RWPE1 (cell line): ENCODE measurements around the gene METTL6.

Experiments
- CTCF ChIA-PET: fragments of 350-600 bp; sonication (Branson Sonifier 250); formaldehyde crosslinking; extraction: SDS; loops from one replicate; lab custom pipeline; 2021; lab: Yijun Ruan, JAX
- POLR2A ChIA-PET: fragments of 400-600 bp; formaldehyde crosslinking; extraction: SDS; loops from one replicate; lab custom pipeline; 2020; ENCODE audit warnings: antibody characterized with exemption; ENCODE audit not compliant: low non-redundant PET; lab: Yijun Ruan, JAX
- DNase-seq: peaks from one replicate; pipeline ENCODE4 v3.0.0; 2012; ENCODE audit warnings: low spot score
- H3K27ac ChIP-seq: fragments of 450-650 bp; 2 replicates; pipeline ENCODE4 v1.5.1; 2017
- CTCF ChIP-seq: fragments of 450-650 bp; conservative IDR thresholded peaks from 2 replicates; pipeline ENCODE4 v1.5.1; 2017; ENCODE audit warnings: low read depth, mild to moderate bottlenecking

The METTL6 gene

GRCh38 chr3:15439476-15439875 lies 12.1 kb upstream of the METTL6 start:
- no peak for TF ChIP-seq CTCF

GRCh38 chr3:15438983-15439382 lies 11.6 kb upstream of the METTL6 start:
- DNase-seq, result no peak

More at GRCh38 chr3:15439476-15439875, 12.1 kb upstream of the METTL6 start:
- no peak for DNase-seq
- CTCF ChIA-PET, result no interaction called here
- no peak overlapping the region for H3K27ac ChIP-seq
- POLR2A ChIA-PET, result no interaction called here

GRCh38 chr3:15436246-15436645 lies 8.9 kb upstream of the METTL6 start:
- POLR2A ChIA-PET, result no interaction called here
- TF ChIP-seq CTCF, result no peak
- H3K27ac ChIP-seq, result no peak overlapping the region
- DNase-seq, result no peak
- CTCF ChIA-PET, result interaction anchor here (0.6 kb wide), 1 partner anchor 31 kb away, joined by 3 read pairs; no protein-coding TSS in a partner anchor

More at GRCh38 chr3:15438983-15439382, 11.6 kb upstream of the METTL6 start:
- POLR2A ChIA-PET, result no interaction called here
- H3K27ac ChIP-seq, result peak overlapping the region; percentile 71
- TF ChIP-seq CTCF, result no peak
- CTCF ChIA-PET, result no interaction called here

- ChIA-PET POLR2A (no interaction called here), CTCF (no interaction called here)
- no peak for TF ChIP-seq CTCF
- no peak overlapping the region for H3K27ac ChIP-seq
- DNase-seq, result no peak
Measured at GRCh38 chr3:15434756-15435155, 7.4 kb upstream of the METTL6 start.

GRCh38 chr3:15433531-15433930 lies 6.2 kb upstream of the METTL6 start:
- POLR2A ChIA-PET, result no interaction called here
- no peak overlapping the region for H3K27ac ChIP-seq
- no peak for TF ChIP-seq CTCF
- DNase-seq, result no peak
- CTCF ChIA-PET, result no interaction called here

- ChIA-PET CTCF (no interaction called here), POLR2A (interaction anchor here (0.6 kb wide), 1 partner anchor 164 kb away, joined by 4 read pairs; no protein-coding TSS in a partner anchor)
- H3K27ac ChIP-seq, result no peak overlapping the region
- no peak for DNase-seq
- no peak for TF ChIP-seq CTCF
Measured at GRCh38 chr3:15431256-15431837, 4.0 kb upstream of the METTL6 start.
